Effector memory CD8-positive, alpha-beta T cell (primary cell): Measurements from ENCODE around the gene SSUH2.
A peak's percentile ranks its signal among the peaks of the same experiment; 100 is the strongest.

ENCODE experiments used
- ATAC-seq: fragments of 150-1000 bp; cut with Tn5 transposase; replicated peaks from 2 replicates; pipeline ENCODE4 v1.10.0; 2021; ENCODE audit warnings: mild to moderate bottlenecking, moderate library complexity
- DNase-seq, 3 experiments: peaks; one replicate each; pipeline ENCODE4 v3.0.0; 2021
- H3K27ac Mint-ChIP-seq, 2 donors: one replicate each; pipeline ENCODE4 v1.8.0; 2022; ENCODE audit warnings: mild to moderate bottlenecking in 2 of 2, mixed read lengths in 2 of 2, moderate library complexity in 2 of 2
- H3K27me3 Mint-ChIP-seq, 2 donors: one replicate each; pipeline ENCODE4 v1.8.0; 2022; ENCODE audit warnings: mixed read lengths in 2 of 2
- H3K36me3 Mint-ChIP-seq: one replicate; pipeline ENCODE4 v1.8.0; 2022; ENCODE audit warnings: mild to moderate bottlenecking, moderate library complexity, mixed read lengths; ENCODE audit not compliant: insufficient read depth
- H3K4me1 Mint-ChIP-seq, 2 donors: one replicate each; pipeline ENCODE4 v1.8.0; 2022; ENCODE audit warnings: low read depth in 2 of 2, mixed read lengths in 2 of 2
- H3K4me3 Mint-ChIP-seq, 2 donors: one replicate each; pipeline ENCODE4 v1.8.0; 2022; ENCODE audit warnings: mild to moderate bottlenecking in 2 of 2, mixed read lengths in 2 of 2, moderate library complexity in 2 of 2
- H3K9me3 Mint-ChIP-seq, 2 donors: one replicate each; pipeline ENCODE4 v1.8.0; 2022; ENCODE audit warnings: mixed read lengths in 2 of 2

Gene SSUH2

GRCh38 chr3:8643693-8644365, 769 bp downstream of the SSUH2 start:
- no peak overlapping the region for H3K27ac Mint-ChIP-seq
- no peak for ATAC-seq
- DNase-seq, result no peak
- no peak overlapping the region for H3K4me3 Mint-ChIP-seq
- no peaks in the 10 kb centered on the region for H3K4me1 Mint-ChIP-seq
- H3K27me3 Mint-ChIP-seq, result peaks cover 13 to 31% of the 10 kb centered on the region in 2 donors
- H3K36me3 Mint-ChIP-seq, result no peaks in the 10 kb centered on the region
- no peaks in the 10 kb centered on the region for H3K9me3 Mint-ChIP-seq

GRCh38 chr3:8642001-8642400, 2.6 kb downstream of the SSUH2 start:
- no peaks in the 10 kb centered on the region for H3K36me3 Mint-ChIP-seq
- ATAC-seq, result no peak
- no peak for DNase-seq
- no peaks in the 10 kb centered on the region for H3K9me3 Mint-ChIP-seq
- no peak overlapping the region for H3K27ac Mint-ChIP-seq
- no peak overlapping the region for H3K4me3 Mint-ChIP-seq
- no peaks in the 10 kb centered on the region for H3K4me1 Mint-ChIP-seq
- peaks cover 25 to 35% of the 10 kb centered on the region in 2 donors for H3K27me3 Mint-ChIP-seq

- Mint-ChIP-seq H3K27ac (no peak overlapping the region), H3K27me3 (peaks cover 25 to 40% of the 10 kb centered on the region in 2 donors), H3K9me3 (no peaks in the 10 kb centered on the region), H3K4me1 (no peaks in the 10 kb centered on the region), H3K36me3 (no peaks in the 10 kb centered on the region), H3K4me3 (no peak overlapping the region)
- no peak for ATAC-seq
- DNase-seq, result no peak
Measured at GRCh38 chr3:8641472-8641871, 3.1 kb downstream of the SSUH2 start.

GRCh38 chr3:8640223-8640622, 4.4 kb downstream of the SSUH2 start:
- peaks cover 25 to 40% of the 10 kb centered on the region in 2 donors for H3K27me3 Mint-ChIP-seq
- H3K4me1 Mint-ChIP-seq, result no peaks in the 10 kb centered on the region
- H3K9me3 Mint-ChIP-seq, result no peaks in the 10 kb centered on the region
- no peak overlapping the region for H3K4me3 Mint-ChIP-seq
- H3K36me3 Mint-ChIP-seq, result no peaks in the 10 kb centered on the region
- DNase-seq, result no peak
- ATAC-seq, result no peak
- no peak overlapping the region for H3K27ac Mint-ChIP-seq

GRCh38 chr3:8639659-8640000, 5.0 kb downstream of the SSUH2 start:
- Mint-ChIP-seq H3K36me3 (no peaks in the 10 kb centered on the region), H3K27ac (no peak overlapping the region), H3K27me3 (peaks cover 23 to 40% of the 10 kb centered on the region in 2 donors), H3K4me3 (no peak overlapping the region), H3K9me3 (no peaks in the 10 kb centered on the region), H3K4me1 (no peaks in the 10 kb centered on the region)
- DNase-seq (no peak), ATAC-seq (no peak)

GRCh38 chr3:8638994-8639658, 5.5 kb downstream of the SSUH2 start:
- DNase-seq (no peak), ATAC-seq (no peak)
- Mint-ChIP-seq H3K4me1 (no peaks in the 10 kb centered on the region), H3K36me3 (no peaks in the 10 kb centered on the region), H3K9me3 (no peaks in the 10 kb centered on the region), H3K4me3 (no peak overlapping the region), H3K27ac (no peak overlapping the region), H3K27me3 (peaks cover 18 to 37% of the 10 kb centered on the region in 2 donors)

GRCh38 chr3:8637348-8637747, 7.2 kb downstream of the SSUH2 start:
- no peaks in the 10 kb centered on the region for H3K36me3 Mint-ChIP-seq
- no peaks in the 10 kb centered on the region for H3K9me3 Mint-ChIP-seq
- DNase-seq (no peak), ATAC-seq (no peak)
- no peaks in the 10 kb centered on the region for H3K4me1 Mint-ChIP-seq
- H3K27ac Mint-ChIP-seq, result no peak overlapping the region
- H3K4me3 Mint-ChIP-seq, result no peak overlapping the region
- H3K27me3 Mint-ChIP-seq, result peaks cover 15 to 32% of the 10 kb centered on the region in 2 donors

- no peak overlapping the region for H3K4me3 Mint-ChIP-seq
- H3K27me3 Mint-ChIP-seq, result peaks cover 15 to 19% of the 10 kb centered on the region in 2 donors
- no peak overlapping the region for H3K27ac Mint-ChIP-seq
- H3K4me1 Mint-ChIP-seq, result no peaks in the 10 kb centered on the region
- no peaks in the 10 kb centered on the region for H3K9me3 Mint-ChIP-seq
- ATAC-seq (no peak), DNase-seq (no peak)
- no peaks in the 10 kb centered on the region for H3K36me3 Mint-ChIP-seq
Measured at GRCh38 chr3:8635631-8636030, 9.0 kb downstream of the SSUH2 start.

GRCh38 chr3:8635125-8635524, 9.5 kb downstream of the SSUH2 start:
- no peak for DNase-seq
- H3K27ac Mint-ChIP-seq, result no peak overlapping the region
- H3K4me3 Mint-ChIP-seq, result no peak overlapping the region
- no peaks in the 10 kb centered on the region for H3K9me3 Mint-ChIP-seq
- peaks cover 14 to 15% of the 10 kb centered on the region in 2 donors for H3K27me3 Mint-ChIP-seq
- H3K36me3 Mint-ChIP-seq, result no peaks in the 10 kb centered on the region
- H3K4me1 Mint-ChIP-seq, result no peaks in the 10 kb centered on the region
- ATAC-seq, result no peak

- H3K9me3 Mint-ChIP-seq, result no peaks in the 10 kb centered on the region
- H3K27me3 Mint-ChIP-seq, result peaks cover 0 to 10% of the 10 kb centered on the region in 2 donors
- DNase-seq (no peak), ATAC-seq (no peak)
- H3K36me3 Mint-ChIP-seq, result no peaks in the 10 kb centered on the region
- H3K4me3 Mint-ChIP-seq, result no peak overlapping the region
- H3K4me1 Mint-ChIP-seq, result peaks cover 11 to 14% of the 10 kb centered on the region in 2 donors
- H3K27ac Mint-ChIP-seq, result no peak overlapping the region
Measured at GRCh38 chr3:8632402-8633237, 12.0 kb downstream of the SSUH2 start.

- DNase-seq, result no peak
- Mint-ChIP-seq H3K36me3 (no peaks in the 10 kb centered on the region), H3K9me3 (no peaks in the 10 kb centered on the region), H3K4me1 (peaks cover 11 to 14% of the 10 kb centered on the region in 2 donors), H3K27ac (no peak overlapping the region), H3K27me3 (peaks cover 0 to 2% of the 10 kb centered on the region in 2 donors), H3K4me3 (no peak overlapping the region)
- no peak for ATAC-seq
Measured at GRCh38 chr3:8631661-8632060, 12.9 kb downstream of the SSUH2 start.

- ATAC-seq (peak; percentile 88), DNase-seq (peak; percentile 5 to 28 (median 12))
- H3K9me3 Mint-ChIP-seq, result no peaks in the 10 kb centered on the region
- H3K27me3 Mint-ChIP-seq, result no peaks in the 10 kb centered on the region
- peaks cover 11 to 14% of the 10 kb centered on the region in 2 donors for H3K4me1 Mint-ChIP-seq
- H3K36me3 Mint-ChIP-seq, result no peaks in the 10 kb centered on the region
- H3K27ac Mint-ChIP-seq, result peak overlapping the region; percentile 41 to 73
- peak overlapping the region; percentile 48 to 54 for H3K4me3 Mint-ChIP-seq
Measured at GRCh38 chr3:8629151-8630021, 15.2 kb downstream of the SSUH2 start.

GRCh38 chr3:8627949-8628348, 16.6 kb downstream of the SSUH2 start:
- no peak for ATAC-seq

More at GRCh38 chr3:8627949-8628348, 16.6 kb downstream of the SSUH2 start:
- Mint-ChIP-seq H3K36me3 (peaks cover 3% of the 10 kb centered on the region), H3K4me3 (peak overlapping the region in 1 of 2 donors; percentile 12), H3K4me1 (peaks cover 11 to 14% of the 10 kb centered on the region in 2 donors), H3K9me3 (no peaks in the 10 kb centered on the region), H3K27ac (peak overlapping the region in 1 of 2 donors; percentile 41), H3K27me3 (peaks cover 0 to 8% of the 10 kb centered on the region in 2 donors)
- DNase-seq, result no peak
